Measurements from ENCODE around the gene CCAR1. TPM values are rescaled to one million over a fixed set of nuclear protein-coding genes. Genes with fewer than 3 reads are reported as not detected.
"Not testable (repeated sequence)": the region's sequence is repeated elsewhere in the genome, so short reads cannot be mapped to it uniquely, and the experiment has no call there.

The CCAR1 gene, protein sequence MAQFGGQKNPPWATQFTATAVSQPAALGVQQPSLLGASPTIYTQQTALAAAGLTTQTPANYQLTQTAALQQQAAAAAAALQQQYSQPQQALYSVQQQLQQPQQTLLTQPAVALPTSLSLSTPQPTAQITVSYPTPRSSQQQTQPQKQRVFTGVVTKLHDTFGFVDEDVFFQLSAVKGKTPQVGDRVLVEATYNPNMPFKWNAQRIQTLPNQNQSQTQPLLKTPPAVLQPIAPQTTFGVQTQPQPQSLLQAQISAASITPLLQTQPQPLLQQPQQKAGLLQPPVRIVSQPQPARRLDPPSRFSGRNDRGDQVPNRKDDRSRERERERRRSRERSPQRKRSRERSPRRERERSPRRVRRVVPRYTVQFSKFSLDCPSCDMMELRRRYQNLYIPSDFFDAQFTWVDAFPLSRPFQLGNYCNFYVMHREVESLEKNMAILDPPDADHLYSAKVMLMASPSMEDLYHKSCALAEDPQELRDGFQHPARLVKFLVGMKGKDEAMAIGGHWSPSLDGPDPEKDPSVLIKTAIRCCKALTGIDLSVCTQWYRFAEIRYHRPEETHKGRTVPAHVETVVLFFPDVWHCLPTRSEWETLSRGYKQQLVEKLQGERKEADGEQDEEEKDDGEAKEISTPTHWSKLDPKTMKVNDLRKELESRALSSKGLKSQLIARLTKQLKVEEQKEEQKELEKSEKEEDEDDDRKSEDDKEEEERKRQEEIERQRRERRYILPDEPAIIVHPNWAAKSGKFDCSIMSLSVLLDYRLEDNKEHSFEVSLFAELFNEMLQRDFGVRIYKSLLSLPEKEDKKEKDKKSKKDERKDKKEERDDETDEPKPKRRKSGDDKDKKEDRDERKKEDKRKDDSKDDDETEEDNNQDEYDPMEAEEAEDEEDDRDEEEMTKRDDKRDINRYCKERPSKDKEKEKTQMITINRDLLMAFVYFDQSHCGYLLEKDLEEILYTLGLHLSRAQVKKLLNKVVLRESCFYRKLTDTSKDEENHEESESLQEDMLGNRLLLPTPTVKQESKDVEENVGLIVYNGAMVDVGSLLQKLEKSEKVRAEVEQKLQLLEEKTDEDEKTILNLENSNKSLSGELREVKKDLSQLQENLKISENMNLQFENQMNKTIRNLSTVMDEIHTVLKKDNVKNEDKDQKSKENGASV
- total RNA-seq: 10 to 100 TPM; 80.1 to 86.3 TPM

DNA sequence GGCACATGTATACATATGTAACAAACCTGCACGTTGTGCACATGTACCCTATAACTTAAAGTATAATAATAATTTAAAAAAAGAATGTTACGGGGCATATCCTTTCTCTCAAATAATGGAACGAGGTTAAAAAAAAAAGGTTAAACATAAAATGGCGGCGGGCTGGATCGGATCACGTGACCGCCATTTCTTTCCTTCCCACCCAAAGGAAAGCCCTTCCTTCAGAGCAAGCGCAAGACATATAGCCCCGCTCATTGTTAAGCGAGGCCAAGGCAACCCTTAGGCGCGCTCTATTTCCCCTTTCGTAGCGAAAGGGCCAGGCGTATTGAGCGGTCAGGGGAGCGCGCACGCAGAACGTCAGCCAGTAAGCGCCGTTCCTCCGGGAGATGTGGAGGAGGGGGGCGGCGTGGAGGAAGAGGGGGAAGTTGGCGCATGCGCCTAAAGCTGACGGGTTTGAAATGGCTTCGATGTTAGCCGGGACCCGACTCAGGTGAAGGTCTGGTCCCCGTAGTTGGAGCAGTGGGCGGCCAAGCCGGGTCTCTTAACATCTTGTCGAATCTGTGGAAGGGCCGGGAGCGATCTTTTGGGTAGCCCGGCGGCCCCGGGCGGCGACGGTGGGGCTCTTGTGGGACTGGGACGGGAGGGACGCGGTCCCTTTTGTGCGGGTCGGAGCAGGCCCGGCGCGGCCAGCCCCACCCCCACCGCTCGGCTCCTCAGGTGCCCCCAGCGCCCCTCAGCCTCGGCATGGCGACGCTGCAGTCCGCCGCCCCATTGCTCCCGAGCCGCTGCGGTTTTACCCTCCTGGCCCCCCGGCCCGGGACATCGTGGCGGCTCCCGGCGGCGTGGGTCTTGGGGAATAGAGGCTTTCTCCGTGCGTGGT lies at the start of gene CCAR1:
CCAR1 (plus strand) TSS at position 447 of the 880 bp plus-strand sequence. CDS start 1,266 bp downstream, outside the sequence.
- Mint-ChIP-seq H3K36me3 (ENCODE audit: low read depth) (peaks cover 27% of the 10 kb centered on the region), H3K9me3 (no peaks in the 10 kb centered on the region), H3K27ac (peak within 1 kb of the TSS; percentile 95), H3K4me1 (peaks cover 19% of the 10 kb centered on the region), H3K4me3 (peak within 1 kb of the TSS; percentile 77), H3K27me3 (no peaks in the 10 kb centered on the region)
- CTCF ChIA-PET: interaction anchor here (1.1 kb wide), 2 partner anchors 41 to 170 kb away, joined by 3 to 4 read pairs; no protein-coding TSS in a partner anchor
- POLR2A ChIA-PET: interaction anchor here (1.0 to 1.5 kb wide), 12 partner anchors 9 to 389 kb away, joined by 3 to 9 read pairs (median 3); partner anchors contain the start of genes DDX21, DNA2, HNRNPH3 and SRGN
- DNase-seq: peak; percentile 97

DNA sequence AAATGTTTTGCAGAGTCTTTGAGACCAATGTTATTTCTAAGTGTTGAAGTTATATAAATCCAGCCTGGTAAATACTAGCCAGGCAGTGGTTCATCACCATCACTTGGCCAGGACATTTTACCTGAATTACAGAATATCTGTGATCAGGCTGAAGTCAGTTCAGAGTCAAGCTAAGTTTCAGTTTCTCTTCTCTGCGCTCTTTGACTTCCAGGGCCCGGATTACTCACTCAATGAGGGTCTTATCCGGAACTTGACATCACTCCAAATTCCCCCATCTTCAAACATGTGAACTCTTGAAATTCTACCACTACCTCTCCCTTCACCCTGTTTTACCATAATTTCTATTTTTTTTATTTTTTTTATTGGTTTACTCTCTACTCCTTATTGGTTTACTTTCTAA lies 36.6 kb upstream of the CCAR1 start:
- peaks cover 7% of the 10 kb centered on the region for H3K4me1 Mint-ChIP-seq
- ChIA-PET CTCF (no interaction called here), POLR2A (interaction anchor here (0.7 kb wide), 1 partner anchor 816 kb away, joined by 5 read pairs; no protein-coding TSS in a partner anchor)
- H3K36me3 Mint-ChIP-seq (ENCODE audit: low read depth): peaks cover 4% of the 10 kb centered on the region
- H3K27me3 Mint-ChIP-seq: no peaks in the 10 kb centered on the region
- peak; percentile 29 for DNase-seq
- no peaks in the 10 kb centered on the region for H3K9me3 Mint-ChIP-seq
- H3K4me3 Mint-ChIP-seq: peak overlapping the region; percentile 55
- H3K27ac Mint-ChIP-seq: peak overlapping the region; percentile 78

DNA sequence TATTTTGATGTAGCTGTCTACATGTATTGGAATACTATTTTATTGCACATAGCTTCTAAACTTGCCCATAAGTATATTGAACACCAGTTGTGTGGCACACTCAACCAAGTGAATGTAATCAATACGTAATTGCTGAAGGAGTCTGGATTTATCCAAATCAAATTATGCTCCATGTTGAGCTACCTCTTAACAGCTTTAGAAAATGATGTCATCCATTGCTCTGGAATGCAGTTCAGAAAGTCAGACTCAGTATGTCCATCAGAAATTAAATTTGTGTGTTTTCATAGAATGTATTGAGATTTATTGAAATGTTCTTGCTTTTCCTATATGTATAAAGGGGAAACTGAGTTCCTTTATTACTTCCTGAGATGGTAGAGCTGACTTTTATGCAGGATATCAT lies 25.0 kb upstream of the CCAR1 start:
- Mint-ChIP-seq H3K4me1 (no peaks in the 10 kb centered on the region), H3K27me3 (no peaks in the 10 kb centered on the region), H3K36me3 (ENCODE audit: low read depth) (peaks cover 2% of the 10 kb centered on the region), H3K27ac (no peak overlapping the region), H3K9me3 (no peaks in the 10 kb centered on the region), H3K4me3 (no peak overlapping the region)
- DNase-seq: no peak
- POLR2A ChIA-PET: interaction anchor here (1.0 kb wide), 1 partner anchor 25 kb away, joined by 3 read pairs; the partner anchor contains the start of gene CCAR1
- CTCF ChIA-PET: no interaction called here

DNA sequence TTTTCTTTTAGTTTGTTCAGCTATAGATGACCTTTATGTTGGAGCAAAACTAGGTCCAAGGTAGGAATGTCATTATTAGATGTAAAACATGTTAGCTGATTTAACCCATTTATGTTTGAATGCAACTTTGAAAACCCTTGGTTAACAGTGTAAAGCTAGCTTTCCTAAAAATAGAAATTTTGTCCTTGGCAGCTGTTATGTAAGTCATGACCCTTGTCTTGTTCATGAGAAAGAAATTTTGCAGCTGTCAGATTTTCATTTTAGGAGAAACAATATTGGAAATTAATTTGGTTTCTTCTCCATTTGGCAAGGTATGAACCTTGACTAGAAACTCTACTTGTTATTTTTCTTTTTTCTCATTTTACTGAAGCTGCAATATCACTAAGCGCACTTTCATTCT lies 23.9 kb upstream of the CCAR1 start:
- H3K4me1 Mint-ChIP-seq: no peaks in the 10 kb centered on the region
- POLR2A ChIA-PET: no interaction called here

DNA sequence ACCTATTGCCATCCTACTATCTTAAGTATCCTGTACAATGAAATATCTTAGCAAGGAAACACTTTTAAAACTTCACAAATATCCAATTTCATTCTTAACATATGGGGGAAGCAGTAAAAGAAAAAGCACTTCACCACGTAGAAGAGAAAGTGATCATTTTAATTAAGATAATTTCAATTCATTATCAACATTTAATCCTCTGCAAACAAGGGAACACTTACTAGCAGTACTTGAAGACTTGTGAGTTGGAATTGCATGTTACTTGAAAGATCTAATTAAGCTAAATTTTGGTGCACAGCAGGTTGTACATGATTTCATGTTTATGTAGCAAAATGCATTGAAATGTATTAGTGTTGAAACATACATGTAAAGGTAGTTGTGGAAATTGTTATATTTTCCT lies 20.8 kb upstream of the CCAR1 start:
- CTCF ChIA-PET: no interaction called here
- H3K36me3 Mint-ChIP-seq (ENCODE audit: low read depth): no peaks in the 10 kb centered on the region
- no peak for DNase-seq
- no peaks in the 10 kb centered on the region for H3K27me3 Mint-ChIP-seq
- no peak overlapping the region for H3K27ac Mint-ChIP-seq
- no peaks in the 10 kb centered on the region for H3K9me3 Mint-ChIP-seq
- H3K4me1 Mint-ChIP-seq: no peaks in the 10 kb centered on the region
- POLR2A ChIA-PET: no interaction called here
- no peak overlapping the region for H3K4me3 Mint-ChIP-seq

More for the DNA sequence above, 23.9 kb upstream of the CCAR1 start:
- Mint-ChIP-seq H3K4me3 (no peak overlapping the region), H3K27me3 (no peaks in the 10 kb centered on the region), H3K9me3 (no peaks in the 10 kb centered on the region), H3K36me3 (ENCODE audit: low read depth) (no peaks in the 10 kb centered on the region), H3K27ac (no peak overlapping the region)
- DNase-seq: no peak
- CTCF ChIA-PET: interaction anchor here (1.1 kb wide), 1 partner anchor 9 kb away, joined by 3 read pairs; no protein-coding TSS in a partner anchor

DNA sequence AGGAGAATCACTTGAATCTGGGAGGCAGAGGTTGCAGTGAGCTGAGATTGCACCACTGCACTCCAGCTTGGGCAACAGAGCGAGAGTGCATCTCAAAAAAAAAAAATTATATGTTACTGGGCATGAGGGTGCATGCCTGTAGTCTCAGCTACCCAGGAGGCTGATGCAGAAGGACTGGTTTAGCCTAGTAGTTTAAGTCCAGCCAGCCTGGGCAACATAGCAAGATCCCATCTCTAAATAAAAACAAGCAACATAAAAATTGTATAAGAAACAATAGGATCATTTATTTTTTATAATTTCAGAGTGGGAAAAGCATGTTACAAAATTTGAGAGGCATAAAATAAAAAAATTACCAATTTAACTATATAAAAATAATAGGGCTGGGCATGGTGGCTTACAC lies 15.5 kb upstream of the CCAR1 start:
- Mint-ChIP-seq H3K9me3 (no peaks in the 10 kb centered on the region), H3K36me3 (ENCODE audit: low read depth) (no peaks in the 10 kb centered on the region), H3K27me3 (no peaks in the 10 kb centered on the region), H3K4me1 (no peaks in the 10 kb centered on the region), H3K27ac (no peak overlapping the region), H3K4me3 (no peak overlapping the region)
- POLR2A ChIA-PET: no interaction called here
- DNase-seq: no peak
- CTCF ChIA-PET: no interaction called here

DNA sequence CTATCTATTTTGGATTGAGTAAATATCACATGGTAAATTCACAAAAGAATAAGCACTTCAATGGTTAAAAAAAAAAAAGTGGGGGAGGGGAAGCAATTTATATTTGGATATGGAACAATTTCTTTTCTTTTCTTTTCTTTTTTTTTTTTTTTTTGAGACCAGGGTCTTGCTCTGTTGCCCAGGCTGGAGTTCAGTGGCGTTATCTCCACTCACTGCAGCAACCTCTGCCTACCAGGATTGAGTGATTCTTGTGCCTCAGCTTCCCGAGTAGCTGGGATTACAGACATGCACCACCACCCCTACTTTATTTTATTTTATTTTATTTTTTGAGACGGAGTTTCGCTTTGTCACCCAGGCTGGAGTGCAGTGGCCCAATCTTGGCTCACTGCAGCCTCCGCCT lies 12.1 kb upstream of the CCAR1 start:
- POLR2A ChIA-PET; H3K36me3 Mint-ChIP-seq (ENCODE audit: low read depth): not testable (repeated sequence)
- CTCF ChIA-PET: interaction anchor here (0.6 kb wide), 1 partner anchor 34 kb away, joined by 3 read pairs; no protein-coding TSS in a partner anchor

DNA sequence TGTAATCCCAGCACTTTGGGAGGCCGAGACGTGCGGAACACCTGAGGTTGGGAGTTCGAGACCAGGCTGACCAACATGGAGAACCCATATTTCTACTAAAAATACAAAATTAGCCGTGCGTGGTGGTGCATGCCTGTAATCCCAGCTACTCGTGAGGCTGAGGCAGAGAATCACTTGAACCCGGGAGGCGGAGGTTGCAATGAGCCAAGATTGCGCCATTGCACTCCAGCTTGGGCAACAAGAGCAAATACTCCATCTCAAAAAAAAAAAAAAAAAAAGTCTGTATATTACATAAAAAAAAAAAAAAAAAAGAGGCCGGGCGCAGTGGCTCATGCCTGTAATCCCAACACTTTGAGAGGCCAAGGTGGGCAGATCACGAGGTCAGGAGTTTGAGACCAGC lies 8.0 kb upstream of the CCAR1 start:
- H3K9me3 Mint-ChIP-seq; H3K4me1 Mint-ChIP-seq; H3K4me3 Mint-ChIP-seq; CTCF ChIA-PET; DNase-seq; POLR2A ChIA-PET; H3K27me3 Mint-ChIP-seq; H3K27ac Mint-ChIP-seq; H3K36me3 Mint-ChIP-seq (ENCODE audit: low read depth): not testable (repeated sequence)

More for the DNA sequence above, 12.1 kb upstream of the CCAR1 start:
- H3K27me3 Mint-ChIP-seq, H3K27ac Mint-ChIP-seq, H3K9me3 Mint-ChIP-seq, H3K4me3 Mint-ChIP-seq, DNase-seq, H3K4me1 Mint-ChIP-seq: not testable (repeated sequence)

DNA sequence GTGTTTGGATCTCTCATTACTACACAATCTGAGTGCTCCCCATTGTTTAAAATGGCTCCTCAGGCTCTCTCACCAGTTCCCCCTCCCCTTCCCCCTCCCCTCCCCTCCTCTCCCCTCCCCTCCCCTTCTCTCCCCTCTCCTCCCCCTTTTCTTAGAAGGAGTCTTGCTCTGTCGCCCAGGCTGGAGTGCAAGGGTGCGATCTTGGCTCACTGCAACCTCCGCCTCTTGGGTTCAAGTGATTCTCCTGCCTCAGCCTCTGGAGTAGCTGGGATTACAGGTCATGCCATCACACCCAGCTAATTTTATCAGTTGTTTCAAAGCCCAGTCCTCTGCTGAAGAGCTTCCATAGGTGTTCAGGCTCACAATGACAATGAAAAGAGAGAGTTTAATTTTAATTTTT lies 3.6 kb upstream of the CCAR1 start:
- H3K27ac Mint-ChIP-seq: no peak overlapping the region
- peaks cover 9% of the 10 kb centered on the region for H3K4me1 Mint-ChIP-seq
- H3K9me3 Mint-ChIP-seq: no peaks in the 10 kb centered on the region
- no peak for DNase-seq
- POLR2A ChIA-PET: no interaction called here
- CTCF ChIA-PET: no interaction called here
- H3K36me3 Mint-ChIP-seq (ENCODE audit: low read depth): peaks cover 8% of the 10 kb centered on the region
- H3K27me3 Mint-ChIP-seq: no peaks in the 10 kb centered on the region
- no peak overlapping the region for H3K4me3 Mint-ChIP-seq

DNA sequence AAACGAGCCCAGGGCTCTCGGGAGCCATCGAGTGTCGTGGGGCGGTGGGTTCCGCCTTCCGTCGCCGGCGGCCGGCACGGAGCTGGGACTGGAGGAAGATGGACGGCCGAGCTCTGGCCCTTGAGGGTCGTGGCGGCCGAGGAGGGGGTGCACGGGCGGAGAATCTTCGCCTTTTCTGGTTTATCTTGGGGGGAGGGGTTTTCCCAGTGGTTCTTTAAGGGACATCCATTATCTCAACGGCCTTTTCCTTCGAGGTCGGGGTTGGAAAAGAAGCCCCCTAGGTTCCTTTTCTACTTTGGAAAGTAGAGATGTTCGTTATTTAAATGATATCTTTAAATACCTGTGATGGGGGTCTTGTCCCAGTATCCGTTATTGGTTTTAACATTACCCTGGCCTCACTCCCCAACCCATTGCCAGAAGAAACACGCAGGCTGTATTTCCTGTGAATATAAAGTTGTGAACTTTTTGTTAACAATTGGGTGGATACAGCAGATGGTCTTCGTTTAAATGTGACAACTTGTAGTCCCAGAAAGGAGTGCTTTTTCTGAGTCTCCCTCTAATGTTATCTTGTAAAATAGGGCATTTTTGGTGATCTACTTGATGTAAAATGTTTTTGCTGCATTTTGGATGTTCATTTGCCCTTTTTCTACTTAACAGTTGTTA lies 765 bp downstream of the CCAR1 start:
- peaks cover 31% of the 10 kb centered on the region for H3K36me3 Mint-ChIP-seq (ENCODE audit: low read depth)
- peaks cover 21% of the 10 kb centered on the region for H3K4me1 Mint-ChIP-seq
- peak overlapping the region; percentile 85 for H3K27ac Mint-ChIP-seq
- H3K27me3 Mint-ChIP-seq: no peaks in the 10 kb centered on the region
- H3K9me3 Mint-ChIP-seq: no peaks in the 10 kb centered on the region
- POLR2A ChIA-PET: interaction anchor here (1.0 to 1.5 kb wide), 11 partner anchors 10 to 390 kb away, joined by 3 to 9 read pairs (median 3); partner anchors contain the start of genes DDX21, DNA2, HNRNPH3 and SRGN
- DNase-seq: no peak
- H3K4me3 Mint-ChIP-seq: peak overlapping the region; percentile 77
- CTCF ChIA-PET: interaction anchor here (1.1 kb wide), 1 partner anchor 40 kb away, joined by 3 read pairs; no protein-coding TSS in a partner anchor

DNA sequence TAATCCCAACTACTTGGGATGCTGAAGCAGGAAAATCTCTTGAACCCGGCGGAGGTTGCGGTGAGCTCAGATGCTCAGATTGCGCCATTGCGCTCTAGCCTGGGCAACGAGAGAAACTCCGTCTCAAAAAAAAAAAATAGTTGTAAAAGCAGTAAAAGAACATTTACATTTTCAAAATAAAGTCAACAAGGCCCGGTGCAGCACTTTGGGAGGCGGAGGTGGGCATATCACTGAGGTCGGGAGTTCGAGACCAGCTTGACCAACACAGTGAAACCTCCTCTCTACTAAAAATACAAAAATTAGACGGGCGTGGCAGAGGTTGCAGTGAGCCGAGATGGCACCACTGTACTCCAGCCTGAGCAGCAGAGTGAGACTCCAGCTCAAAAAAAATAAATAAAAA lies 4.0 kb downstream of the CCAR1 start:
- no peaks in the 10 kb centered on the region for H3K9me3 Mint-ChIP-seq
- H3K36me3 Mint-ChIP-seq (ENCODE audit: low read depth): peaks cover 47% of the 10 kb centered on the region
- H3K27me3 Mint-ChIP-seq: no peaks in the 10 kb centered on the region
- H3K27ac Mint-ChIP-seq: no peak overlapping the region
- ChIA-PET CTCF (no interaction called here), POLR2A (no interaction called here)
- H3K4me3 Mint-ChIP-seq: no peak overlapping the region
- H3K4me1 Mint-ChIP-seq: peaks cover 23% of the 10 kb centered on the region
- DNase-seq: no peak

Data from activated CD4-positive, alpha-beta memory T cell treated with anti-CD3 and anti-CD28 coated beads, Interleukin-2, amount 10 ng/mL, durations not matched to agents 7 days and 5 days (primary cell).